K562 treated with DMSO at 1 percent for 24 hours (cell line): Measurements from ENCODE around the gene TMEM100. TPM values are rescaled to one million over a fixed set of nuclear protein-coding genes. Genes with fewer than 3 reads are reported as not detected.

Source experiments
- total RNA-seq: library from RNA; unstranded; fragments of 300-600 nt; gene quantifications from 2 replicates; pipeline ENCODE4 v1.2.3, GENCODE V29; 2022; ENCODE audit warnings: low read depth; ENCODE audit not compliant: insufficient read depth

The TMEM100 gene
- 0.64 and 1.3 TPM in 2 replicates for total RNA-seq

GRCh38 chr17:55722742-55723487 lies at the start of gene TMEM100:
Gene TMEM100, minus strand, starts transcription at chr17:55722864. Its CDS starts 1,794 bp downstream, at chr17:55721070.

GRCh38 chr17:55750750-55751657 lies 28.3 kb upstream of the TMEM100 start, which contains the start of gene PCTP:
Gene PCTP, plus strand, starts transcription at chr17:55751051. Its CDS starts 53 bp downstream, at chr17:55751104.

Other genes starting within 250 kb of the TMEM100 start
- gene SMIM36, start 211.4 kb downstream of the TMEM100 start, total RNA-seq: not detected in 2 replicates
- gene PCTP, start 28.2 kb upstream of the TMEM100 start, total RNA-seq: 52.2 TPM in 2 replicates